Subcutaneous abdominal adipose tissue (tissue), 5 donors: ENCODE results near the gene BBX.

ENCODE experiments used
- H3K27ac ChIP-seq: one replicate; pipeline ENCODE4 v1.7.0; 2013; ENCODE audit warnings: low read depth, mild to moderate bottlenecking, inconsistent platforms, low read length, moderate library complexity
- H3K27me3 ChIP-seq, 5 donors: one replicate each; pipeline ENCODE4 v1.7.0; 2013; ENCODE audit warnings: low read length in 5 of 5, inconsistent platforms in 1 of 5; ENCODE audit not compliant: control insufficient read depth in 5 of 5, insufficient read depth in 4 of 5
- H3K36me3 ChIP-seq, 5 donors: one replicate each; pipeline ENCODE4 v1.7.0; 2013; ENCODE audit warnings: low read length in 5 of 5; ENCODE audit not compliant: control insufficient read depth in 5 of 5, insufficient read depth in 5 of 5
- H3K4me1 ChIP-seq, 5 donors: one replicate each; pipeline ENCODE4 v1.7.0; 2013; ENCODE audit warnings: low read length in 5 of 5, mild to moderate bottlenecking in 3 of 5, moderate library complexity in 1 of 5; ENCODE audit not compliant: control insufficient read depth in 5 of 5, insufficient read depth in 5 of 5
- H3K4me3 ChIP-seq, 5 donors: one replicate each; pipeline ENCODE4 v1.7.0; 2013; ENCODE audit warnings: low read length in 5 of 5, low read depth in 1 of 5
- H3K9ac ChIP-seq, 5 donors: one replicate each; pipeline ENCODE4 v1.7.0; 2013; ENCODE audit warnings: low read length in 5 of 5, mild to moderate bottlenecking in 4 of 5, moderate library complexity in 3 of 5
- H3K9me3 ChIP-seq, 5 donors: one replicate each; pipeline ENCODE4 v1.7.0; 2013; ENCODE audit warnings: low read length in 5 of 5; ENCODE audit not compliant: control insufficient read depth in 5 of 5
- donor health status: healthy.
- donor health status: healthy.
- donor health status: healthy.
- donor health status: healthy.
- donor health status: healthy.

Gene BBX

DNA sequence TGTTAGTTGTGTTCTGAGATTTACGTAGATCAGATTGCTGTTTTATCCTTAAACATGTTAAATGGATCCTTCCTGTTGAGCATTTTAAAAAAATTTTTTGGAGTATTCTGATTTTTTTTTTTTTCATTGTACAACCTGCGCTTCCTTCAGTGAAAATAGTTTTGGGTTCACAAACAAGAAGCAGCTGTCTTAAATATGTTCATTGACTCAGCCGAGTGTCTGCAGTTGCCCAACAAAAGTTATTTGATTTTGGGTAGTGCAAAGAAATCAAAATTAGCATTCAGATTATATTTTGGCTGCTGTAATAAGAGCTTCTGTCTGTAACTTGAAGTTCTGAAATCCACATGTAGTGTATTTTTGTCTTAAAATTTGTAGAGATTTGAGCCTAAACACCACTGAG, 148.2 kb downstream of the BBX start:
- H3K27me3 ChIP-seq = no peaks in the 10 kb centered on the region
- H3K36me3 ChIP-seq = no peaks in the 10 kb centered on the region
- no peak overlapping the region for H3K9ac ChIP-seq
- no peaks in the 10 kb centered on the region for H3K9me3 ChIP-seq
- peaks cover 0 to 3% (median 0%) of the 10 kb centered on the region in 5 donors for H3K4me1 ChIP-seq
- H3K27ac ChIP-seq = no peak overlapping the region
- H3K4me3 ChIP-seq = no peak overlapping the region

DNA sequence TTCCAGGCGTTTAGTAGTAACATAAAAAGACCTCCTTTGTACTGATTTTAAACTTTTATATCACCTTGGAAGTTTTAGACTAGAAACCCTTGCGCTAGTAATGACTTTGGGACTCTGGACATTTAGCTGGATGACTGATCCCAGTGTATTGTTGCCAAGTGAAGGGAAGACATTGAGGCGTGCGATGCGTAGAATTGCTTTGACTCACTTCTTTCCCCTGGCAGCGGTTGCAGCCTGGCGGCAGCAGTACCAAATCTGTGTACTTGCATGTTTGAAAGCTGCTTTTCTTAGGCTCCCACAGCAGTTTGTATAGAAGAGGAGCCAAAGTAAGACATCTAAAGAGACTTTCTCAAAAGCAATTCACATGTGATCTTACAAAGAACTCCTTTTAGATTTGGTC, 151.6 kb downstream of the BBX start:
- Histone ChIP-seq H3K27me3 (no peaks in the 10 kb centered on the region), H3K36me3 (no peaks in the 10 kb centered on the region), H3K9ac (no peak overlapping the region), H3K27ac (no peak overlapping the region), H3K9me3 (no peaks in the 10 kb centered on the region), H3K4me3 (no peak overlapping the region), H3K4me1 (peaks cover 0 to 3% (median 0%) of the 10 kb centered on the region in 5 donors)

DNA sequence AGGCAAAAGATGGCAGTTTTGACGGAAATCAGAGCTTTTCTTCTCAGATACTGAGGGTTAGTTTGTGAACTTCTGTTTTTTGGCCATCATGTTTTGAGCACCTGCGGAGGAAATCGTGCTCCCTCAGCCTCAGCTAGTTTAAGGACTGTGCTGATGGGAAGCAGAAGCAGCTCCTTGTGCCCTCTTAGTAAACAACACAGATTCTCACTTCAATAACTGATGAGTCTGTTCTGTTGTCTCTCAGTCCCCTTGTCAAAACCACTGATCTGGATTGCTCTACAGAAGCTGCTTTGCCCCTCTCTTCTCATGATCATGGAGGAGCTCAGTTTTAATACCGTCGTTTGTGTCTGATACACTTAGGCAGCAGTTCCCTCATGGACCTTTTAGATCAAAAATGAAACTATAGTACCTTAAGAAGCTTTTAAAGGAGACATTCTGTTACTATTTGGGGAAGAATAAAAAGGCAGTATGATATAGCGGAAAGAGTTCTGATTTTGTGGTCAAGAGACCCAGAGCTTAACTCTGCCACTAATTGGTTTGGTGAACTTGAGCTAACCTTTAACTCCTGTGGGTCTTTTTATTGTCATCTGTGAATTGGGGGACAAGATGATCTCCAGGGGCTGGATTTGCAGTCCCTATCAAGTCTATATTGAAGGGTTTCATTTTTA, 152.6 kb downstream of the BBX start:
- Histone ChIP-seq H3K9me3 (no peaks in the 10 kb centered on the region), H3K27ac (no peak overlapping the region), H3K4me1 (peaks cover 0 to 11% (median 7%) of the 10 kb centered on the region in 5 donors), H3K36me3 (no peaks in the 10 kb centered on the region), H3K27me3 (no peaks in the 10 kb centered on the region), H3K9ac (no peak overlapping the region), H3K4me3 (no peak overlapping the region)

DNA sequence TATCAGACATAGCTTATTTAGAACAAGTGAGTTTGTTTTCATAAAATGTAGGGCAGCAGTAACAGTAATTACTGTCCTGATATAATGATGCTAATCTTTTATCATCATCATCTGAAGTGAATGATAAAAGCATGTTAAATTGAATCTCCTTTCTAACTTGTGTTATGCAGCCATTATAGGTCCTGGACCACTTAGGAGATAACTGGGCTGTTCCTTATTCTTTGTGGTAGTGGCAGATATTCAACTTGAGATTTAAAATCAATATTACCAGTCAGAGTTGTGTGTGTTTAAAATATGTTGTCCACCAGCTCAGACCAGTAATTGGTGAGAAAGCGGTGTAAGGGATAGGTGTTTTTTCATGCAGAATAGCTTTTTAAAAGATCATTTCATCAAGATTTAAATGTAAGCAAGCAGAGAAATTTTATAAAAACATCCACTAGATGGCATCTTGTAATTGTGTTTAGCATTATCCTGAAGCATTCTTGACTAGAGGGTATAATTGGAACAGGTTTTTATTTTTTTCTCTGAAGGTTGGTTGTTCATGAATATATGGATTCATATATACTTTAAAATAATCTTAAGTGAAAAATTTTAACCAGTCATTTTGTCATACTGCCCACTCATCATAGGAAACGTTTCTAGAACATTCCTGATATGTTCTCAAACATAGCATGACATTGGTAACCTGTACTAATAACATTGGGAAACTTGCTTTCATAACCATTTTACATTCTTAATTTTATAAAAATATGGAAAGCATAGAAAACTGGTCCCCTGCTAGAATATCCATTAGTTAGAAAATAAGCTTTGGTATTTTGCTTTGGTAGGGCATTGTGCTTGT, 153.9 kb downstream of the BBX start:
- peaks cover 0 to 11% (median 9%) of the 10 kb centered on the region in 5 donors for H3K4me1 ChIP-seq
- H3K4me3 ChIP-seq = no peak overlapping the region
- H3K27me3 ChIP-seq = no peaks in the 10 kb centered on the region
- H3K27ac ChIP-seq = no peak overlapping the region
- H3K9ac ChIP-seq = no peak overlapping the region
- peaks cover 0 to 3% (median 0%) of the 10 kb centered on the region in 5 donors for H3K9me3 ChIP-seq
- H3K36me3 ChIP-seq = no peaks in the 10 kb centered on the region

DNA sequence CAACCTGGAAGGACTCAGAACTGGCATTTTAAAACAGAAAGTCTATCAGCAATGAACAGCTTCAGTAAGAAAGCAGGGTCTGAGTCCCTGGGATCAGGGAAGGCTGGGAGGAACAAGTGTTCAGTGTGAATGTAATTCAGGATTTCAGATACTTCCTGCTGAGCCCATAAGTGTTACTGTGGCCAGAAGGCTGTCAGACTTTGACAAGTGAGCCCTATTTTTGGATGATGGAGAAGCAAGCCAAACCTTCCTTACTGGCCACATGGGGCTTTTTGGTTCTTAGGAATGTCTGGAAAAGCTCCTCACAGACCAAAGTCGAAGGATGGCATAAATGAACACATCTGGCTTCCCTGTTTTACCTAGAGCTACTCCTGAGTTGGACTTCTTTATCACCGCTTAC, 157.2 kb downstream of the BBX start:
- Histone ChIP-seq H3K36me3 (no peaks in the 10 kb centered on the region), H3K27ac (no peak overlapping the region)

DNA sequence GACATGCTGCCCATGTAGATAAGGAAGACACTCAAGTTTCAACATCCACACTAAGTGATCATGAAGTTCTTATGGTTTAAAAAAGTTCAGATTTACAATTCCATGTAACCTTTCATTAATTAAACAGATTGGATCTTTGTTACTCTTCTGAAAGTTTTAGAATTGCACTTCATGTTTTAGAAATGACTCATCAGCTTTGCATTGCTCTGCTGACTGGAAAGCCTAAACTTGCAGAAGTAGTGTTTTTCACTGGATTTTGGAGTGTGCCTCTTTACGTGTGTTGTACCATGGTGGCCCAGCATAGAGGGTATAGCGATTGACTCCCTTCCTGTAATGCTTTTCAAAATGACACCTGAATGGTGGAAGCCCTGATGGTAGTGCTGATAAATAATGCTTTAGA, 157.9 kb downstream of the BBX start:
- H3K27ac ChIP-seq = no peak overlapping the region
- no peaks in the 10 kb centered on the region for H3K36me3 ChIP-seq
- no peak overlapping the region for H3K4me3 ChIP-seq
- no peaks in the 10 kb centered on the region for H3K27me3 ChIP-seq
- no peak overlapping the region for H3K9ac ChIP-seq
- peaks cover 0 to 3% (median 0%) of the 10 kb centered on the region in 5 donors for H3K9me3 ChIP-seq
- H3K4me1 ChIP-seq = peaks cover 0 to 20% (median 16%) of the 10 kb centered on the region in 5 donors

More for the DNA sequence above, 157.2 kb downstream of the BBX start:
- H3K4me1 ChIP-seq = peaks cover 0 to 20% (median 16%) of the 10 kb centered on the region in 5 donors
- H3K27me3 ChIP-seq = no peaks in the 10 kb centered on the region
- H3K9me3 ChIP-seq = peaks cover 0 to 3% (median 0%) of the 10 kb centered on the region in 5 donors
- H3K4me3 ChIP-seq = no peak overlapping the region
- H3K9ac ChIP-seq = no peak overlapping the region

DNA sequence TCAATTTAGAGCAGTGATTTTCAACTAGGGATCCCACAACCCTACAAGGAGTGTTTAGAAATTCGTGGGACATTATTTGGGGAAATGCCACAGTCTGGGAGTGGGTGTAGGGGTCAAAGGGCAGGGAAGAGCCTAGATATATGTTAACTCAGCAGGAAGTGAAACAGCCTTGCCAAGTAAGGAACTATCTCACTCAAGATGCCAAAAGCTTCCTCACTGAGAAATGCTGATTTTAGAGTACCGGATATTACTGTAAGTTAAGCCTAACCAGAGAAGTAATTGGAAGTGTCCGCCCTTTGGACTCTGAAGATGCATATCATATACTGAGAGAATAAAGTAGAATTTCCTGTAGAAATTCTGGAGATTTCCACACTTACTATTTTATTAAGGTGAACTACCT, 158.6 kb downstream of the BBX start:
- H3K9ac ChIP-seq = no peak overlapping the region
- H3K4me3 ChIP-seq = no peak overlapping the region
- peaks cover 0 to 20% (median 16%) of the 10 kb centered on the region in 5 donors for H3K4me1 ChIP-seq
- peaks cover 0 to 3% (median 0%) of the 10 kb centered on the region in 5 donors for H3K9me3 ChIP-seq
- no peaks in the 10 kb centered on the region for H3K36me3 ChIP-seq
- no peaks in the 10 kb centered on the region for H3K27me3 ChIP-seq
- H3K27ac ChIP-seq = no peak overlapping the region

DNA sequence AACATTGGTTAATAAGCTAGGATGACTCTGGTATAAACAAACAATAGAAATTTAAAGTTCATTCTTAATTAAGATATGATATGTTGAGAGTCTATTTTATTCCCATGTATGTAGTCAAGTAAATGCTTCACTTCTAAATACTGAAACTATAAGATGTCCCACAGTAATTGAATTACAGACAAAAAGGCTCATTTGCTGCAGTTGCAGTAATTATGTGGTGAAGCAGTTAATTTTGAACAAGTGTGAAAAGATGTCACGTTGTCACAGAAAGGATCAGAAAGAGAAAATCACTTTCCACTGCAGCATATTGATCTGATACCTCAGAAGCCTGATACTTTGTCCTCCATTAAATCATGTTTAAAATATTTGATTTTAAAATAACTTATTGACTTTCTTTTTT, 159.8 kb downstream of the BBX start:
- Histone ChIP-seq H3K36me3 (no peaks in the 10 kb centered on the region), H3K27me3 (no peaks in the 10 kb centered on the region), H3K4me3 (no peak overlapping the region), H3K9me3 (peaks cover 0 to 3% (median 0%) of the 10 kb centered on the region in 5 donors), H3K4me1 (peaks cover 0 to 24% (median 16%) of the 10 kb centered on the region in 5 donors), H3K27ac (no peak overlapping the region), H3K9ac (no peak overlapping the region)

DNA sequence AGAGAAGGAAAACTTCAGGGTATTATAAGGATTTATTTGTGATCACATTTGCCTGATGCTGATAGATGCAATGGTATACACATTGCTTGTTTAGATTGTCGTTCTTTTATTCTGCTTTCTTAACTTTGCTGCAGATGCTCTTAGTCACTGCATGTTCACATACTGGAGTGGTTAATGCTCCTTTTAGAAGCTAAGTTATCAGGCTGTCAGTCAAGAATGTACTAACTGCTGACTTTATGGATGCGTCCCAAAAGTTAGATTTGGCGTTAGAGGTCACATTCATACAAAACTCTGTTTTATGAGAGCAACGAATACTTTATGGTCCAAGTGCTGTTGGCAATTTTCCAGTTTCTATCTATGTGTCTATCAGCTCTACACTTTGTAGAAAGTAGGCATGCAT, 160.7 kb downstream of the BBX start:
- H3K4me1 ChIP-seq = peaks cover 0 to 24% (median 16%) of the 10 kb centered on the region in 5 donors
- no peak overlapping the region for H3K4me3 ChIP-seq
- H3K27me3 ChIP-seq = no peaks in the 10 kb centered on the region
- no peaks in the 10 kb centered on the region for H3K36me3 ChIP-seq
- H3K9me3 ChIP-seq = peaks cover 0 to 3% (median 0%) of the 10 kb centered on the region in 5 donors
- no peak overlapping the region for H3K9ac ChIP-seq
- no peak overlapping the region for H3K27ac ChIP-seq

DNA sequence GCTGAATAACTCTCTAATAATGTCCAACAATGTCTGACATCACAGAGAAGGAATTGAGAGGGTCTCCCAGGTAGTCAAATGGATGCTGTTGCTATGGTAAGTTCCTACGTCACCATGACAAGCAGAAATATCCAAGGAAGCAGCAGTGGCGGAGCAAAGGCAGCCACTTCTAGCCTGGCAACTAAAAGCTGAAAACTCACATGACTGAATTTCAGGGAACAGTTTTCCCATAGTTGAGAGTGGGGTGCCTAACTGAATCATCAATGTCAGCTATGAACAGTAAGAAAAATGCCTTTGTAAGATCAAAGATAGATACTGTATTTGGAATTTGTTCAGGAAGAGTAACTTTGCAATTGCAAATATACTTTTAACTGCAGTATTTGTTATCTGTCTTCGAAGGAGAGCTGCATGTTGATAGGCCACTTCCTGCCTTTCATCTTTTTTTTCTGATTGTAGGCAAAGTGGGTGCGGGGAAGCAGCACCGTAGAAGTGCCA, 161.7 kb downstream of the BBX start:
- H3K9ac ChIP-seq = no peak overlapping the region
- H3K9me3 ChIP-seq = peaks cover 0 to 3% (median 0%) of the 10 kb centered on the region in 5 donors
- H3K36me3 ChIP-seq = no peaks in the 10 kb centered on the region
- peaks cover 0 to 24% (median 16%) of the 10 kb centered on the region in 5 donors for H3K4me1 ChIP-seq
- H3K4me3 ChIP-seq = no peak overlapping the region
- no peak overlapping the region for H3K27ac ChIP-seq
- no peaks in the 10 kb centered on the region for H3K27me3 ChIP-seq
